Mesothelial cell of epicardium (in vitro differentiated cells): ENCODE data around the gene BASP1. TPM values are rescaled to one million over a fixed set of nuclear protein-coding genes. Genes with fewer than 3 reads are reported as not detected.
A peak's percentile ranks its signal among the peaks of the same experiment; 100 is the strongest.

ENCODE experiments used
- DNase-seq, 2 experiments: peaks; one replicate each; pipeline ENCODE4 v3.0.0; 2021; ENCODE audit warnings: low spot score in 2 of 2; ENCODE audit not compliant: unreplicated experiment in 2 of 2
- H3K27ac Mint-ChIP-seq: 2 replicates; pipeline ENCODE4 v1.8.0; 2021; ENCODE audit warnings: mixed read lengths
- H3K27me3 Mint-ChIP-seq: 2 replicates; pipeline ENCODE4 v1.8.0; 2021; ENCODE audit warnings: low read depth, mixed read lengths
- H3K36me3 Mint-ChIP-seq: 2 replicates; pipeline ENCODE4 v1.8.0; 2021; ENCODE audit warnings: mixed read lengths
- H3K4me1 Mint-ChIP-seq: 2 replicates; pipeline ENCODE4 v1.8.0; 2021; ENCODE audit warnings: mixed read lengths
- H3K4me3 Mint-ChIP-seq: 2 replicates; pipeline ENCODE4 v1.8.0; 2021; ENCODE audit warnings: mild to moderate bottlenecking, moderate library complexity, mixed read lengths
- H3K9me3 Mint-ChIP-seq: 2 replicates; pipeline ENCODE4 v1.8.0; 2021; ENCODE audit warnings: mixed read lengths
- CTCF ChIP-seq: fragments of 200-600 bp; sonication (generic); IDR thresholded peaks from one replicate; pipeline ENCODE4 v1.5.0; 2021; ENCODE audit warnings: antibody characterized with exemption; ENCODE audit not compliant: unreplicated experiment
- total RNA-seq: library from RNA; stranded (reverse); gene quantifications from 3 replicates; pipeline ENCODE4 v1.2.1, GENCODE V29; 2021

Gene BASP1
- total RNA-seq, 1 donor from 2014 or later, result 140 TPM

GRCh38 chr5:17283121-17283415, 65.6 kb downstream of the BASP1 start:
- peaks cover 13% of the 10 kb centered on the region for H3K4me1 Mint-ChIP-seq
- H3K27ac Mint-ChIP-seq, result peak overlapping the region; percentile 60
- peaks cover 7% of the 10 kb centered on the region for H3K9me3 Mint-ChIP-seq
- no peak for TF ChIP-seq CTCF
- DNase-seq, result no peak
- H3K4me3 Mint-ChIP-seq, result no peak overlapping the region
- H3K27me3 Mint-ChIP-seq, result no peaks in the 10 kb centered on the region
- H3K36me3 Mint-ChIP-seq, result peaks cover 4% of the 10 kb centered on the region

- no peak for DNase-seq
- peaks cover 12% of the 10 kb centered on the region for H3K4me1 Mint-ChIP-seq
- H3K27me3 Mint-ChIP-seq, result no peaks in the 10 kb centered on the region
- peaks cover 17% of the 10 kb centered on the region for H3K9me3 Mint-ChIP-seq
- no peak overlapping the region for H3K4me3 Mint-ChIP-seq
- no peak overlapping the region for H3K27ac Mint-ChIP-seq
- peaks cover 10% of the 10 kb centered on the region for H3K36me3 Mint-ChIP-seq
- no peak for TF ChIP-seq CTCF
These were observed 70.2 kb downstream of the BASP1 start for GRCh38 chr5:17287501-17288155.

- Mint-ChIP-seq H3K27me3 (no peaks in the 10 kb centered on the region), H3K36me3 (peaks cover 10% of the 10 kb centered on the region), H3K27ac (no peak overlapping the region), H3K4me1 (peaks cover 8% of the 10 kb centered on the region), H3K9me3 (peaks cover 17% of the 10 kb centered on the region), H3K4me3 (no peak overlapping the region)
- no peak for DNase-seq
- TF ChIP-seq CTCF, result no peak
These were observed 71.1 kb downstream of the BASP1 start for GRCh38 chr5:17288570-17288969.

GRCh38 chr5:17289681-17290539, 72.5 kb downstream of the BASP1 start:
- H3K4me3 Mint-ChIP-seq, result no peak overlapping the region

GRCh38 chr5:17290540-17290974, 73.1 kb downstream of the BASP1 start:
- Mint-ChIP-seq H3K9me3 (peaks cover 17% of the 10 kb centered on the region), H3K27ac (peak overlapping the region; percentile 76), H3K27me3 (no peaks in the 10 kb centered on the region), H3K4me3 (no peak overlapping the region), H3K36me3 (peaks cover 10% of the 10 kb centered on the region), H3K4me1 (peaks cover 8% of the 10 kb centered on the region)
- DNase-seq, result no peak
- TF ChIP-seq CTCF, result no peak

More at GRCh38 chr5:17289681-17290539, 72.5 kb downstream of the BASP1 start:
- Mint-ChIP-seq H3K27me3 (no peaks in the 10 kb centered on the region), H3K27ac (peak overlapping the region; percentile 76), H3K9me3 (peaks cover 17% of the 10 kb centered on the region), H3K4me1 (peaks cover 8% of the 10 kb centered on the region), H3K36me3 (peaks cover 10% of the 10 kb centered on the region)
- TF ChIP-seq CTCF, result no peak
- no peak for DNase-seq
